Mesenteric fat pad (tissue), 1 donor: ENCODE results near the gene SSNA1. TPM values are rescaled to one million over a fixed set of nuclear protein-coding genes. Genes with fewer than 3 reads are reported as not detected.

ENCODE experiments used
- DNase-seq: peaks from one replicate; pipeline ENCODE4 v3.0.0-alpha.2; 2020; ENCODE audit warnings: low spot score
- total RNA-seq: library from RNA; stranded (reverse); fragmentation: NEBNext Ultra II Directional; extraction: Animal tissue kit (Norgen Biotek cat#: 25700); gene quantifications from one replicate; pipeline ENCODE4 v1.2.1, GENCODE V29; 2021
- donor health status: DM: yes; HTN: yes; CAD: no.

SSNA1 gene
- total RNA-seq, 1 donor from 2014 or later, result 53.3 TPM

- no peak for DNase-seq
Observed at GRCh38 chr9:137181680-137182079, 6.8 kb upstream of the SSNA1 start.

- DNase-seq, result no peak
Observed at GRCh38 chr9:137182836-137183235, 5.6 kb upstream of the SSNA1 start.

- DNase-seq, result no peak
Observed at GRCh38 chr9:137183980-137184595, 4.4 kb upstream of the SSNA1 start.

GRCh38 chr9:137184881-137185660 is 3.4 kb upstream of the SSNA1 start:
- DNase-seq, result no peak

GRCh38 chr9:137185921-137186320 is 2.6 kb upstream of the SSNA1 start:
- DNase-seq, result no peak

GRCh38 chr9:137186385-137186784 is 2.1 kb upstream of the SSNA1 start:
- DNase-seq, result no peak

- DNase-seq, result no peak
Observed at GRCh38 chr9:137187386-137187785, 1.1 kb upstream of the SSNA1 start.

- no peak for DNase-seq
Observed at GRCh38 chr9:137188086-137188489, 388 bp upstream of the SSNA1 start.

- no peak for DNase-seq
Observed at GRCh38 chr9:137189297-137190295, 1.1 kb downstream of the SSNA1 start.

GRCh38 chr9:137190315-137190856 is 1.9 kb downstream of the SSNA1 start:
- DNase-seq, result no peak

- no peak for DNase-seq
Observed at GRCh38 chr9:137191245-137191644, 2.8 kb downstream of the SSNA1 start.

- no peak for DNase-seq
Observed at GRCh38 chr9:137191691-137192447, 3.4 kb downstream of the SSNA1 start.

- no peak for DNase-seq
Observed at GRCh38 chr9:137192448-137192780, 3.9 kb downstream of the SSNA1 start.

- no peak for DNase-seq
Observed at GRCh38 chr9:137192859-137193258, 4.4 kb downstream of the SSNA1 start.

- no peak for DNase-seq
Observed at GRCh38 chr9:137193771-137194170, 5.3 kb downstream of the SSNA1 start.

GRCh38 chr9:137194388-137194787 is 5.9 kb downstream of the SSNA1 start:
- no peak for DNase-seq

GRCh38 chr9:137194909-137195308 is 6.4 kb downstream of the SSNA1 start:
- DNase-seq, result no peak

GRCh38 chr9:137195525-137196220 is 7.2 kb downstream of the SSNA1 start:
- no peak for DNase-seq

GRCh38 chr9:137198051-137198901 is 9.8 kb downstream of the SSNA1 start:
- no peak for DNase-seq
